ENCODE measurements around the gene STARD9.

DNA sequence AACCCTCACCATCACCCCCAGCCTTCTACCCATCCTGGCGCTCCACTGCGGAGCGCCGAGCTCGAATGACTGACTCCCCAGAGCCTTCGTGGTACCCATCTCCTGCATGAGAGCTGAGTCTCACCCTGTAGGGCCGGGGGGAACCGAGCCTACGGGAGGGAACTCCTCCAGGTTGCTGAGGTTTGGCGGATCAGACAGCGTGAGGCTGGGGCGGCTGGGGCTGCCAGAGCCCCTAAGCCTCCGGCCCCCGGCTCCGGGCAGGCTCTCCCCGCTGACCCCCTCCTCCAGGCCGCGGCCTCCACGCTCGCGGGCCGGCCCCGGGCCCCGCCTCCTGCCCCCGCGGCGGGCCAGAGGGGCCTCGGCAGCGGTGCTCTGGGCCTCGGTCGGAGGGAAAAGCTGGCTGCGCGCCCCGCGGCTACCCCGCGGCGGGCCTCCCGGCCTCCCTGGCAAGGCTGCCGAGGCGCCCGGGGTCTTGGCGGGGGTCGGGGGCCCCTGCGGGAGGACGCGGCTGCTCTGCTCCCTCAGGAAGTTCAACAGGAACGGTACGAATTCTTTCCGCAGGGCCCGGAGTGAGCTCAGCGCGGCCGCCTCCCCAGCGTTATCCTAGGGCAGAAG, 160.9 kb downstream of the STARD9 start:
- TF ChIP-seq, protein P1, sequence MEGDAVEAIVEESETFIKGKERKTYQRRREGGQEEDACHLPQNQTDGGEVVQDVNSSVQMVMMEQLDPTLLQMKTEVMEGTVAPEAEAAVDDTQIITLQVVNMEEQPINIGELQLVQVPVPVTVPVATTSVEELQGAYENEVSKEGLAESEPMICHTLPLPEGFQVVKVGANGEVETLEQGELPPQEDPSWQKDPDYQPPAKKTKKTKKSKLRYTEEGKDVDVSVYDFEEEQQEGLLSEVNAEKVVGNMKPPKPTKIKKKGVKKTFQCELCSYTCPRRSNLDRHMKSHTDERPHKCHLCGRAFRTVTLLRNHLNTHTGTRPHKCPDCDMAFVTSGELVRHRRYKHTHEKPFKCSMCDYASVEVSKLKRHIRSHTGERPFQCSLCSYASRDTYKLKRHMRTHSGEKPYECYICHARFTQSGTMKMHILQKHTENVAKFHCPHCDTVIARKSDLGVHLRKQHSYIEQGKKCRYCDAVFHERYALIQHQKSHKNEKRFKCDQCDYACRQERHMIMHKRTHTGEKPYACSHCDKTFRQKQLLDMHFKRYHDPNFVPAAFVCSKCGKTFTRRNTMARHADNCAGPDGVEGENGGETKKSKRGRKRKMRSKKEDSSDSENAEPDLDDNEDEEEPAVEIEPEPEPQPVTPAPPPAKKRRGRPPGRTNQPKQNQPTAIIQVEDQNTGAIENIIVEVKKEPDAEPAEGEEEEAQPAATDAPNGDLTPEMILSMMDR (IDR thresholded peaks at IDR 0.05), result no peak
- TF ChIP-seq POLR2A (IDR thresholded peaks at IDR 0.05), result no peak

Data from right lobe of liver (tissue), 4 donors.